Activated effector memory CD4-positive, alpha-beta T cell treated with Interleukin-2 at 50 U/mL for 16 hours (primary cell): ENCODE results near the gene ENC1.

Experiments used
- DNase-seq: peaks from one replicate; pipeline ENCODE4 v3.0.0-alpha.2; 2020

ENC1 gene

GRCh38 chr5:74598731-74599130 lies 41.8 kb downstream of the ENC1 start:
- no peak for DNase-seq

- no peak for DNase-seq
Observed at GRCh38 chr5:74596927-74597326, 43.6 kb downstream of the ENC1 start.

- DNase-seq = no peak
Observed at GRCh38 chr5:74595143-74595925, 45.2 kb downstream of the ENC1 start.

- no peak for DNase-seq
Observed at GRCh38 chr5:74594137-74595040, 46.1 kb downstream of the ENC1 start.

GRCh38 chr5:74589204-74590056 lies 51.1 kb downstream of the ENC1 start:
- DNase-seq = no peak

GRCh38 chr5:74588415-74588814 lies 52.1 kb downstream of the ENC1 start:
- DNase-seq = no peak

- DNase-seq = no peak
Observed at GRCh38 chr5:74587890-74588289, 52.6 kb downstream of the ENC1 start.

- no peak for DNase-seq
Observed at GRCh38 chr5:74587300-74587699, 53.2 kb downstream of the ENC1 start.

GRCh38 chr5:74586856-74587255 lies 53.7 kb downstream of the ENC1 start:
- DNase-seq = no peak

- no peak for DNase-seq
Observed at GRCh38 chr5:74582853-74583252, 57.7 kb downstream of the ENC1 start.

- no peak for DNase-seq
Observed at GRCh38 chr5:74581988-74582365, 58.6 kb downstream of the ENC1 start.

- no peak for DNase-seq
Observed at GRCh38 chr5:74580729-74581109, 59.8 kb downstream of the ENC1 start.

GRCh38 chr5:74579215-74579614 lies 61.3 kb downstream of the ENC1 start:
- peak; percentile 34 for DNase-seq

- DNase-seq = no peak
Observed at GRCh38 chr5:74578356-74579044, 62.0 kb downstream of the ENC1 start.
